ENCODE results near the gene ANXA4. TPM values are rescaled to one million over a fixed set of nuclear protein-coding genes. Genes with fewer than 3 reads are reported as not detected.
A peak's percentile ranks its signal among the peaks of the same experiment; 100 is the strongest.
"Not testable (repeated sequence)": the region's sequence is repeated elsewhere in the genome, so short reads cannot be mapped to it uniquely, and the experiment has no call there.

The ANXA4 gene
- total RNA-seq, 1 donor from 2014 or later = 4.7 TPM

- no peak for TF ChIP-seq EZH2 (IDR thresholded peaks at IDR 0.05)
- TF ChIP-seq CTCF (IDR thresholded peaks at IDR 0.05) = no peak
- TF ChIP-seq EZH2phosphoT487 (IDR thresholded peaks at IDR 0.05) = no peak
- H3K36me3 ChIP-seq = no peaks in the 10 kb centered on the region
- H3K36me3 Mint-ChIP-seq = peaks cover 4% of the 10 kb centered on the region
Measured at GRCh38 chr2:69830045-69830905, 88.3 kb downstream of the ANXA4 start.

GRCh38 chr2:69830906-69831241 lies 88.9 kb downstream of the ANXA4 start:
- H3K4me3 ChIP-seq = peak overlapping the region; percentile 94
- Mint-ChIP-seq H3K4me1 (peaks cover 18% of the 10 kb centered on the region), H3K4me3 (peak overlapping the region; percentile 93)
- H3K9ac ChIP-seq; DNase-seq (ENCODE audit: low spot score); H3K27ac Mint-ChIP-seq; H3K36me3 ChIP-seq; H2AFZ ChIP-seq (replicated peaks); H3K36me3 Mint-ChIP-seq; H3K9me3 Mint-ChIP-seq; H3F3A ChIP-seq (ENCODE audit: low read depth); H3K27ac ChIP-seq; H3K27me3 ChIP-seq; H3K9me3 ChIP-seq (ENCODE audit: low read depth); H3K27me3 Mint-ChIP-seq (ENCODE audit: insufficient read depth, low read depth): not testable (repeated sequence)
- peaks cover 63% of the 10 kb centered on the region for H3K79me2 ChIP-seq (ENCODE audit: low read depth)
- peaks cover 27% of the 10 kb centered on the region for H3K4me1 ChIP-seq
- H3K4me2 ChIP-seq = peak overlapping the region; percentile 96
- H4K20me1 ChIP-seq (ENCODE audit: low read depth) = peaks cover 31% of the 10 kb centered on the region

More at GRCh38 chr2:69830045-69830905, 88.3 kb downstream of the ANXA4 start:
- H3K9me3 ChIP-seq (ENCODE audit: low read depth) = no peaks in the 10 kb centered on the region
- H4K20me1 ChIP-seq (ENCODE audit: low read depth) = peaks cover 28% of the 10 kb centered on the region
- H3F3A ChIP-seq (ENCODE audit: low read depth) = peaks cover 9% of the 10 kb centered on the region
- peak overlapping the region; percentile 86 for H2AFZ ChIP-seq (replicated peaks)
- Mint-ChIP-seq H3K4me1 (peaks cover 18% of the 10 kb centered on the region), H3K4me3 (peak overlapping the region; percentile 93), H3K9me3 (no peaks in the 10 kb centered on the region), H3K27ac (no peak overlapping the region), H3K27me3 (ENCODE audit: insufficient read depth, low read depth) (no peaks in the 10 kb centered on the region)
- H3K4me3 ChIP-seq = peak overlapping the region; percentile 94
- DNase-seq (ENCODE audit: low spot score) = peak; percentile 61
- peak overlapping the region; percentile 63 for H3K9ac ChIP-seq
- peaks cover 57% of the 10 kb centered on the region for H3K79me2 ChIP-seq (ENCODE audit: low read depth)
- no peaks in the 10 kb centered on the region for H3K27me3 ChIP-seq
- peaks cover 27% of the 10 kb centered on the region for H3K4me1 ChIP-seq
- no peak overlapping the region for H3K27ac ChIP-seq
- H3K4me2 ChIP-seq = peak overlapping the region; percentile 96

- H3K4me1 ChIP-seq = peaks cover 27% of the 10 kb centered on the region
- H2AFZ ChIP-seq (replicated peaks) = no peak overlapping the region
- no peak for DNase-seq (ENCODE audit: low spot score)
- peaks cover 36% of the 10 kb centered on the region for H4K20me1 ChIP-seq (ENCODE audit: low read depth)
- H3K9me3 ChIP-seq (ENCODE audit: low read depth) = no peaks in the 10 kb centered on the region
- no peaks in the 10 kb centered on the region for H3K9me3 Mint-ChIP-seq
- H3K79me2 ChIP-seq (ENCODE audit: low read depth) = peaks cover 69% of the 10 kb centered on the region
- peak overlapping the region; percentile 94 for H3K4me3 ChIP-seq
- no peaks in the 10 kb centered on the region for H3K27me3 Mint-ChIP-seq (ENCODE audit: insufficient read depth, low read depth)
- H3K9ac ChIP-seq = no peak overlapping the region
- H3K36me3 Mint-ChIP-seq = peaks cover 4% of the 10 kb centered on the region
- H3K4me1 Mint-ChIP-seq = peaks cover 18% of the 10 kb centered on the region
- H3K36me3 ChIP-seq = no peaks in the 10 kb centered on the region
- H3K27ac Mint-ChIP-seq = no peak overlapping the region
- TF ChIP-seq EZH2phosphoT487 (IDR thresholded peaks at IDR 0.05) (no peak), CTCF (IDR thresholded peaks at IDR 0.05) (no peak), EZH2 (IDR thresholded peaks at IDR 0.05) (no peak)
- H3K4me2 ChIP-seq = peak overlapping the region; percentile 96
- H3K27me3 ChIP-seq = no peaks in the 10 kb centered on the region
- H3F3A ChIP-seq (ENCODE audit: low read depth) = peaks cover 12% of the 10 kb centered on the region
- peak overlapping the region; percentile 93 for H3K4me3 Mint-ChIP-seq
- no peak overlapping the region for H3K27ac ChIP-seq
Measured at GRCh38 chr2:69831354-69831905, 89.5 kb downstream of the ANXA4 start.

- peaks cover 13% of the 10 kb centered on the region for H3K4me1 Mint-ChIP-seq
- Histone ChIP-seq H4K20me1 (ENCODE audit: low read depth) (peaks cover 38% of the 10 kb centered on the region), H2AFZ (replicated peaks) (no peak overlapping the region), H3K9me3 (ENCODE audit: low read depth) (no peaks in the 10 kb centered on the region), H3K4me3 (no peak overlapping the region), H3K4me1 (peaks cover 24% of the 10 kb centered on the region), H3K9ac (peak overlapping the region; percentile 16), H3F3A (ENCODE audit: low read depth) (peaks cover 10% of the 10 kb centered on the region), H3K36me3 (peaks cover 2% of the 10 kb centered on the region), H3K27ac (no peak overlapping the region), H3K4me2 (no peak overlapping the region), H3K27me3 (no peaks in the 10 kb centered on the region), H3K79me2 (ENCODE audit: low read depth) (peaks cover 85% of the 10 kb centered on the region)
- no peak for DNase-seq (ENCODE audit: low spot score)
- peaks cover 8% of the 10 kb centered on the region for H3K36me3 Mint-ChIP-seq
- no peaks in the 10 kb centered on the region for H3K27me3 Mint-ChIP-seq (ENCODE audit: insufficient read depth, low read depth)
- no peak overlapping the region for H3K4me3 Mint-ChIP-seq
- H3K9me3 Mint-ChIP-seq = no peaks in the 10 kb centered on the region
- no peak overlapping the region for H3K27ac Mint-ChIP-seq
- no peak for TF ChIP-seq EZH2 (IDR thresholded peaks at IDR 0.05)
Measured at GRCh38 chr2:69833752-69834151, 91.8 kb downstream of the ANXA4 start.
